HepG2 (cell line): Measurements from ENCODE around the gene PCBD1. TPM values are rescaled to one million over a fixed set of nuclear protein-coding genes. Genes with fewer than 3 reads are reported as not detected.

Source experiments
- ATAC-seq: fragments of 200-7000 bp; cut with Tn5 transposase; 3 replicates; pipeline ENCODE4 v1.9.1; 2020; ENCODE audit warnings: mild to moderate bottlenecking, moderate library complexity
- BruUV-seq: library from RNA; stranded (reverse); fragments of 400-500 nt; replicated peaks from 2 replicates; lab custom pipeline; 2021; lab: Mats Ljungman, UMichigan
- CTCF ChIA-PET: fragments of 300-600 bp; formaldehyde crosslinking; extraction: SDS; loops from one replicate; lab custom pipeline; 2021; ENCODE audit warnings: low total read pairs, inconsistent platforms, low intra/inter-chr PET ratio; lab: Yijun Ruan, JAX
- POLR2A ChIA-PET: fragments of 350-600 bp; sonication (Branson Sonifier 250); formaldehyde crosslinking; loops from one replicate; lab custom pipeline; 2020; ENCODE audit warnings: antibody characterized with exemption, inconsistent platforms; lab: Yijun Ruan, JAX
- DNase-seq: peaks from one replicate; pipeline ENCODE4 v3.0.0-alpha.2; 2015; ENCODE audit warnings: low spot score
- FAIRE-seq: peaks from 3 replicates; lab custom pipeline; 2011; peaks lifted over from hg19 to GRCh38; lab: Jason Lieb, UNC
- H2AFZ ChIP-seq: one replicate; pipeline ENCODE4 v1.6.1; 2011; ENCODE audit warnings: low read length, inconsistent platforms
- H3K27ac ChIP-seq: fragments of 300-600 bp; 3 replicates; pipeline ENCODE4 v1.8.0; 2011; ENCODE audit warnings: mixed run types, mild to moderate bottlenecking, mixed read lengths, low read length, inconsistent platforms; ENCODE audit not compliant: insufficient read depth; ENCODE audit errors: extremely low read length
- H3K27me3 ChIP-seq, 2 experiments: fragments of 200-600 bp in 1 of 2; 2 replicates in 1 of 2; 3 replicates in 1 of 2; pipeline versions ENCODE4 v1.6.0 to v1.8.0; 2011; ENCODE audit warnings: low read length in 2 of 2, mild to moderate bottlenecking in 2 of 2, moderate library complexity in 2 of 2, inconsistent platforms in 1 of 2; ENCODE audit not compliant: insufficient read depth in 2 of 2, control insufficient read depth in 1 of 2
- H3K36me3 ChIP-seq, 2 experiments: fragments of 200-600 bp in 1 of 2; replicated peaks in 1 of 2; 2 replicates in 1 of 2; 3 replicates in 1 of 2; pipeline versions ENCODE4 v1.5.1 to v1.8.0; 2011; ENCODE audit warnings: low read length in 2 of 2, inconsistent platforms in 1 of 2; ENCODE audit not compliant: insufficient read depth in 2 of 2, control insufficient read depth in 1 of 2
- H3K4me1 ChIP-seq: 2 replicates; pipeline ENCODE4 v1.5.1; 2012; ENCODE audit warnings: low read length, inconsistent platforms; ENCODE audit not compliant: insufficient read depth
- H3K4me2 ChIP-seq: 2 replicates; pipeline ENCODE4 v1.6.0; 2011; ENCODE audit warnings: low read depth, low read length, inconsistent platforms
- H3K4me3 ChIP-seq, 3 experiments: fragments of 200-600 bp in 1 of 3; sonication (generic), shearing (Covaris generic) in 1 of 3; replicated peaks in 1 of 3; 2 replicates each; pipeline ENCODE4 v1.5.1; 2011 to 2016; ENCODE audit warnings: low read length in 3 of 3, inconsistent platforms in 2 of 3, low read depth in 2 of 3, mild to moderate bottlenecking in 2 of 3, control low read depth in 1 of 3, mixed read lengths in 1 of 3; ENCODE audit not compliant: insufficient read depth in 1 of 3
- H3K79me2 ChIP-seq: one replicate; pipeline ENCODE4 v1.6.1; 2011; ENCODE audit warnings: low read length, inconsistent platforms; ENCODE audit not compliant: insufficient read depth
- H3K9ac ChIP-seq: 2 replicates; pipeline ENCODE4 v1.6.0; 2011; ENCODE audit warnings: mild to moderate bottlenecking, low read depth, low read length, inconsistent platforms; ENCODE audit not compliant: insufficient read depth
- H3K9me3 ChIP-seq: 2 replicates; pipeline ENCODE4 v1.5.1; 2012; ENCODE audit warnings: mild to moderate bottlenecking, low read length
- H4K20me1 ChIP-seq: 2 replicates; pipeline ENCODE4 v1.6.0; 2011; ENCODE audit warnings: inconsistent platforms, mild to moderate bottlenecking, low read length, moderate library complexity; ENCODE audit not compliant: insufficient read depth
- ATF6 ChIP-seq: sonication (generic); formaldehyde crosslinking; conservative IDR thresholded peaks from 2 replicates; pipeline ENCODE4 v1.4.0; 2020; ENCODE audit warnings: missing genetic modification reagents
- HINFP ChIP-seq: sonication (generic); formaldehyde crosslinking; IDR thresholded peaks from 2 replicates; pipeline ENCODE4 v1.4.0; 2020; ENCODE audit warnings: low read depth, mild to moderate bottlenecking, missing genetic modification reagents
- HNF4G ChIP-seq, 2 experiments: sonication (generic) in 1 of 2; formaldehyde crosslinking in 1 of 2; IDR thresholded peaks; 2 replicates each; pipeline versions ENCODE4 v1.4.0 to v1.6.1; 2011 to 2020; ENCODE audit warnings: borderline replicate concordance in 2 of 2, low read depth in 2 of 2, mild to moderate bottlenecking in 2 of 2, low read length in 1 of 2, missing genetic modification reagents in 1 of 2, moderate library complexity in 1 of 2
- SATB2 ChIP-seq: sonication (generic); formaldehyde crosslinking; IDR thresholded peaks from 2 replicates; pipeline ENCODE4 v1.5.0; 2020; ENCODE audit warnings: missing genetic modification reagents
- SMAD1 ChIP-seq: sonication (generic); formaldehyde crosslinking; IDR thresholded peaks from 2 replicates; pipeline ENCODE4 v1.4.0; 2020; ENCODE audit warnings: missing genetic modification reagents, low read depth, mild to moderate bottlenecking, borderline replicate concordance
- ZNF564 ChIP-seq: sonication (generic); formaldehyde crosslinking; IDR thresholded peaks from 2 replicates; pipeline ENCODE4 v1.8.1; 2023; ENCODE audit warnings: mild to moderate bottlenecking, missing genetic modification reagents
- ZNF569 ChIP-seq: sonication (generic); formaldehyde crosslinking; IDR thresholded peaks from 2 replicates; pipeline ENCODE4 v1.5.0; 2020; ENCODE audit warnings: mild to moderate bottlenecking, missing genetic modification reagents, moderate library complexity, borderline replicate concordance
- ZNF589 ChIP-seq: sonication (generic); formaldehyde crosslinking; conservative IDR thresholded peaks from 2 replicates; pipeline ENCODE4 v1.8.0; 2022; ENCODE audit warnings: mild to moderate bottlenecking, moderate library complexity, missing genetic modification reagents
- ZNF713 ChIP-seq: sonication (generic); formaldehyde crosslinking; IDR thresholded peaks from 2 replicates; pipeline ENCODE4 v1.4.0; 2020; ENCODE audit warnings: mild to moderate bottlenecking, missing genetic modification reagents
- ZNF878 ChIP-seq: sonication (generic); formaldehyde crosslinking; IDR thresholded peaks from 2 replicates; pipeline ENCODE4 v1.8.1; 2023; ENCODE audit warnings: mild to moderate bottlenecking, missing genetic modification reagents, moderate library complexity
- WGBS: methylation state at CpG from one replicate; pipeline ENCODE4 v1.1.6; 2017; ENCODE audit warnings: low lambda C conversion rate; 5-methylcytosine and 5-hydroxymethylcytosine counted together
- in situ Hi-C: cut with HindIII; loops from 2 replicates; pipeline ENCODE4 v1.10.0; 2017; ENCODE audit warnings: low pct_unique_long_range_greater_than_20kb; ENCODE audit not compliant: extremely low pct_ligation_motif_present
- intact Hi-C: fragments of 100-400 bp; cut with micrococcal nuclease; formaldehyde crosslinking; loops from one replicate; pipeline ENCODE4 v1.10.0; 2022; ENCODE audit not compliant: unreplicated experiment
- polyA plus RNA-seq, 8 experiments: library from polyadenylated mRNA; depleted of rRNA in 3 of 8; stranded (reverse) in 7 of 8; unstranded in 1 of 8; fragments of >200 nt; fragmentation: Illumina TruSeq in 4 of 8; extraction: Trizol in 4 of 8; gene quantifications; 2 replicates each; pipeline versions ENCODE4 v1.2.1 to v1.2.3, GENCODE V29; 2011 to 2016; ENCODE audit warnings: low read depth in 4 of 8, missing spikeins in 1 of 8, mixed read lengths in 1 of 8; ENCODE audit not compliant: insufficient read depth in 1 of 8
- total RNA-seq, 5 experiments: library from RNA; depleted of rRNA; stranded (reverse); fragments of >200 nt; fragmentation: Illumina TruSeq; extraction: Trizol; gene quantifications; 2 replicates each; pipeline ENCODE4 v1.2.3, GENCODE V29; 2016; ENCODE audit warnings: low read depth in 1 of 5

PCBD1 gene
- total and polyA plus RNA-seq, 2 of the 13 experiments (the other 11 are each of a cell fraction or from before 2014, with no cell fraction given), result 95.3 to 168 TPM

- TF ChIP-seq ZNF589, result no peak
- TF ChIP-seq SATB2 (CRISPR knock-in tag), result no peak
- TF ChIP-seq ATF6 (CRISPR knock-in tag), result no peak
- no peak for TF ChIP-seq ZNF713 (CRISPR knock-in tag)
- TF ChIP-seq ZNF569 (CRISPR knock-in tag), result no peak
- TF ChIP-seq HNF4G (IDR thresholded peaks at IDR 0.05; ENCODE audit: borderline replicate concordance, low read depth, low read length), result no peak
- no peak for TF ChIP-seq HNF4G (CRISPR knock-in tag; IDR thresholded peaks at IDR 0.05; ENCODE audit: borderline replicate concordance, low read depth)
- no peak for TF ChIP-seq SMAD1 (CRISPR knock-in tag)
- TF ChIP-seq ZNF878, result no peak
These were observed 50.0 kb downstream of the PCBD1 start (continued) for GRCh38 chr10:70838270-70838805.

- Histone ChIP-seq H3K36me3 (peaks cover 2 to 3% of the 10 kb centered on the region in 2 experiments; a peak in 2 of 5 replicates), H2AFZ (no peak overlapping the region), H3K27ac (no peak overlapping the region), H3K4me1 (peaks cover 32% of the 10 kb centered on the region), H3K9me3 (peaks cover 6% of the 10 kb centered on the region; the same call in 1 of the 2 replicates), H4K20me1 (no peaks in the 10 kb centered on the region), H3K27me3 (no peaks in the 10 kb centered on the region), H3K4me2 (no peak overlapping the region), H3K79me2 (peaks cover 22% of the 10 kb centered on the region), H3K4me3 (no peak overlapping the region), H3K9ac (no peak overlapping the region)
- CTCF ChIA-PET, result no interaction called here
- no peak for DNase-seq
- intact Hi-C loops (no loop called here), in situ Hi-C loops (no loop called here)
- FAIRE-seq, result no peak
- POLR2A ChIA-PET, result no interaction called here
- TF ChIP-seq HINFP, result no peak
- peak; percentile 99 for TF ChIP-seq ZNF564 (CRISPR knock-in tag)
- 94% methylated on average over 3 of the region's 3 CpGs for WGBS
- ATAC-seq, result no peak
- no TSS peak for BruUV-seq
These were observed 50.7 kb downstream of the PCBD1 start for GRCh38 chr10:70837660-70838059.
